Activated T-cell treated with anti-CD3 and anti-CD28 coated beads, Interleukin-2, amount 50 U/mL, for 24 hours (primary cell): ENCODE measurements around the gene PRDM12.

Experiments used
- DNase-seq: peaks from one replicate; pipeline ENCODE4 v3.0.0-alpha.2; 2020
- H3K27ac Mint-ChIP-seq: 2 replicates; pipeline ENCODE4 v1.8.0; 2020; ENCODE audit warnings: mild to moderate bottlenecking, mixed read lengths
- H3K27me3 Mint-ChIP-seq: 2 replicates; pipeline ENCODE4 v1.8.0; 2020; ENCODE audit warnings: mixed read lengths
- H3K36me3 Mint-ChIP-seq: 2 replicates; pipeline ENCODE4 v1.8.0; 2020; ENCODE audit warnings: low read depth, mixed read lengths
- H3K4me1 Mint-ChIP-seq: 2 replicates; pipeline ENCODE4 v1.8.0; 2020; ENCODE audit warnings: low read depth, mixed read lengths
- H3K4me3 Mint-ChIP-seq: 2 replicates; pipeline ENCODE4 v1.8.0; 2020; ENCODE audit warnings: mild to moderate bottlenecking, moderate library complexity, mixed read lengths
- H3K9me3 Mint-ChIP-seq: 2 replicates; pipeline ENCODE4 v1.8.0; 2020; ENCODE audit warnings: mixed read lengths

Gene PRDM12

GRCh38 chr9:130632841-130633240, 31.6 kb upstream of the PRDM12 start:
- Mint-ChIP-seq H3K27ac (no peak overlapping the region), H3K27me3 (no peaks in the 10 kb centered on the region), H3K9me3 (no peaks in the 10 kb centered on the region), H3K4me1 (no peaks in the 10 kb centered on the region), H3K4me3 (no peak overlapping the region), H3K36me3 (peaks cover 85% of the 10 kb centered on the region)
- DNase-seq: peak; percentile 22

- Mint-ChIP-seq H3K4me1 (no peaks in the 10 kb centered on the region), H3K9me3 (no peaks in the 10 kb centered on the region), H3K4me3 (no peak overlapping the region), H3K36me3 (peaks cover 86% of the 10 kb centered on the region), H3K27me3 (no peaks in the 10 kb centered on the region), H3K27ac (no peak overlapping the region)
- DNase-seq: peak; percentile 12
These were observed 30.8 kb upstream of the PRDM12 start for GRCh38 chr9:130633336-130634190.

- Mint-ChIP-seq H3K36me3 (peaks cover 89% of the 10 kb centered on the region), H3K27me3 (no peaks in the 10 kb centered on the region), H3K4me1 (no peaks in the 10 kb centered on the region), H3K9me3 (no peaks in the 10 kb centered on the region), H3K27ac (no peak overlapping the region), H3K4me3 (no peak overlapping the region)
- DNase-seq: no peak
These were observed 30.1 kb upstream of the PRDM12 start for GRCh38 chr9:130634191-130634768.

GRCh38 chr9:130634801-130635200, 29.6 kb upstream of the PRDM12 start:
- H3K4me1 Mint-ChIP-seq: no peaks in the 10 kb centered on the region
- no peak overlapping the region for H3K27ac Mint-ChIP-seq
- peaks cover 84% of the 10 kb centered on the region for H3K36me3 Mint-ChIP-seq
- H3K9me3 Mint-ChIP-seq: no peaks in the 10 kb centered on the region
- H3K27me3 Mint-ChIP-seq: no peaks in the 10 kb centered on the region
- DNase-seq: no peak
- H3K4me3 Mint-ChIP-seq: no peak overlapping the region

- DNase-seq: no peak
- no peaks in the 10 kb centered on the region for H3K4me1 Mint-ChIP-seq
- H3K36me3 Mint-ChIP-seq: peaks cover 78% of the 10 kb centered on the region
- no peaks in the 10 kb centered on the region for H3K27me3 Mint-ChIP-seq
- no peaks in the 10 kb centered on the region for H3K9me3 Mint-ChIP-seq
- no peak overlapping the region for H3K27ac Mint-ChIP-seq
- no peak overlapping the region for H3K4me3 Mint-ChIP-seq
These were observed 29.1 kb upstream of the PRDM12 start for GRCh38 chr9:130635306-130635705.

GRCh38 chr9:130635721-130636647, 28.4 kb upstream of the PRDM12 start:
- Mint-ChIP-seq H3K4me1 (no peaks in the 10 kb centered on the region), H3K9me3 (no peaks in the 10 kb centered on the region), H3K4me3 (no peak overlapping the region), H3K27ac (no peak overlapping the region), H3K27me3 (no peaks in the 10 kb centered on the region), H3K36me3 (peaks cover 72% of the 10 kb centered on the region)
- no peak for DNase-seq

- Mint-ChIP-seq H3K27ac (no peak overlapping the region), H3K4me1 (no peaks in the 10 kb centered on the region), H3K36me3 (peaks cover 66% of the 10 kb centered on the region), H3K27me3 (no peaks in the 10 kb centered on the region), H3K4me3 (no peak overlapping the region), H3K9me3 (no peaks in the 10 kb centered on the region)
- no peak for DNase-seq
These were observed 27.8 kb upstream of the PRDM12 start for GRCh38 chr9:130636648-130637020.

- Mint-ChIP-seq H3K4me1 (no peaks in the 10 kb centered on the region), H3K4me3 (no peak overlapping the region), H3K27me3 (no peaks in the 10 kb centered on the region), H3K27ac (no peak overlapping the region), H3K36me3 (peaks cover 47% of the 10 kb centered on the region), H3K9me3 (no peaks in the 10 kb centered on the region)
- DNase-seq: no peak
These were observed 25.9 kb upstream of the PRDM12 start for GRCh38 chr9:130638284-130639123.

- no peaks in the 10 kb centered on the region for H3K27me3 Mint-ChIP-seq
- DNase-seq: no peak
- H3K4me3 Mint-ChIP-seq: no peak overlapping the region
- H3K9me3 Mint-ChIP-seq: no peaks in the 10 kb centered on the region
- peaks cover 42% of the 10 kb centered on the region for H3K36me3 Mint-ChIP-seq
- H3K4me1 Mint-ChIP-seq: no peaks in the 10 kb centered on the region
- no peak overlapping the region for H3K27ac Mint-ChIP-seq
These were observed 25.1 kb upstream of the PRDM12 start for GRCh38 chr9:130639124-130639765.

GRCh38 chr9:130639866-130640555, 24.4 kb upstream of the PRDM12 start:
- no peak overlapping the region for H3K4me3 Mint-ChIP-seq
- no peaks in the 10 kb centered on the region for H3K4me1 Mint-ChIP-seq
- H3K36me3 Mint-ChIP-seq: peaks cover 36% of the 10 kb centered on the region
- no peak for DNase-seq
- H3K27ac Mint-ChIP-seq: no peak overlapping the region
- H3K9me3 Mint-ChIP-seq: no peaks in the 10 kb centered on the region
- H3K27me3 Mint-ChIP-seq: no peaks in the 10 kb centered on the region

- DNase-seq: no peak
- Mint-ChIP-seq H3K27me3 (no peaks in the 10 kb centered on the region), H3K36me3 (peaks cover 31% of the 10 kb centered on the region), H3K4me1 (no peaks in the 10 kb centered on the region), H3K27ac (no peak overlapping the region), H3K4me3 (no peak overlapping the region), H3K9me3 (peaks cover 3% of the 10 kb centered on the region)
These were observed 23.7 kb upstream of the PRDM12 start for GRCh38 chr9:130640681-130641080.

GRCh38 chr9:130642926-130643325, 21.5 kb upstream of the PRDM12 start:
- H3K36me3 Mint-ChIP-seq: peaks cover 13% of the 10 kb centered on the region
- no peak overlapping the region for H3K4me3 Mint-ChIP-seq
- H3K27me3 Mint-ChIP-seq: peaks cover 4% of the 10 kb centered on the region
- H3K27ac Mint-ChIP-seq: no peak overlapping the region
- H3K9me3 Mint-ChIP-seq: peaks cover 12% of the 10 kb centered on the region
- no peak for DNase-seq
- no peaks in the 10 kb centered on the region for H3K4me1 Mint-ChIP-seq

GRCh38 chr9:130651221-130651620, 13.2 kb upstream of the PRDM12 start:
- no peaks in the 10 kb centered on the region for H3K36me3 Mint-ChIP-seq
- H3K27me3 Mint-ChIP-seq: peaks cover 26% of the 10 kb centered on the region
- DNase-seq: no peak
- H3K4me1 Mint-ChIP-seq: no peaks in the 10 kb centered on the region
- no peak overlapping the region for H3K27ac Mint-ChIP-seq
- peaks cover 5% of the 10 kb centered on the region for H3K9me3 Mint-ChIP-seq
- no peak overlapping the region for H3K4me3 Mint-ChIP-seq
